Measurements from ENCODE around the gene PDE11A.

The PDE11A gene

GRCh38 chr2:177682836-177683660, 389.5 kb downstream of the PDE11A start:
- no peak for DNase-seq

DNA sequence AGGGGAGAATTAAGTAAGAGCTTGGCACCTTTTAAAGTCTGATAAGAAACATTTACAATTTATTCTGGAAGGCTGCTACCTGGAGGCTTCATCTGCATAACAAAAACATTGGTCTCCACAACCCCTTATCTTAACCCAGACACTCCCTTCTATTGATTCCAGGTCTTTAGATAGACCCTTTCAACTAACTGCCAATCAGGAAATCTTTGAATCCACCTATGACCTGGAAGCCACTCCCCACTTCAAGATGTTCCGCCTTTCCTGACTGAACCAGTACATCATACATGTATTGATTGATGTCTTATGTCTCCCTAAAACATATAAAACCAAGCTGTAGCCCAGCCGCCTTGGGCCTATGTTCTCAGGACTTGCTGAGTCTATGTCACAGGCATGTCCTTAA, 390.6 kb downstream of the PDE11A start:
- DNase-seq: no peak

- DNase-seq: no peak
Measured at GRCh38 chr2:177680866-177681712, 391.5 kb downstream of the PDE11A start.

- DNase-seq: no peak
Measured at GRCh38 chr2:177679611-177680605, 392.7 kb downstream of the PDE11A start.

GRCh38 chr2:177678939-177679338, 393.6 kb downstream of the PDE11A start:
- DNase-seq: no peak

GRCh38 chr2:177676636-177677035, 395.9 kb downstream of the PDE11A start:
- DNase-seq: no peak

DNA sequence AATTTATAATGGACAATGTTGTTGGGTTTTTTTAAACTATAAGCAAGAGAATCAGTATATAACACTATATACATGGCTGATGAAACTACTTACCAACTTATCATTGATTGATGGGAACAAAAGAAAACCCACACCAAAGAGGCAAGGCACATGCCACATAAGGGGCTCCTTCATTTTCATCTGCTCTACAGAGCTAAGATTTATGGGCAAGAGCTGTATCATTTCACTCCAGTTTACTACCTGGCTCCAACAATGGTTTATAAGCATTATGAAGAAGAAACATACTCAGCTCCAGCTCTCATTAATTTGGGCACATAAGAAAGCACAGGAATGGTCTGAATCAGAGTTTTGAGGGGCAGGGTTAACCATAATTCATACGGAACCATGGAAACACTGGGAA, 396.8 kb downstream of the PDE11A start:
- DNase-seq: no peak

DNA sequence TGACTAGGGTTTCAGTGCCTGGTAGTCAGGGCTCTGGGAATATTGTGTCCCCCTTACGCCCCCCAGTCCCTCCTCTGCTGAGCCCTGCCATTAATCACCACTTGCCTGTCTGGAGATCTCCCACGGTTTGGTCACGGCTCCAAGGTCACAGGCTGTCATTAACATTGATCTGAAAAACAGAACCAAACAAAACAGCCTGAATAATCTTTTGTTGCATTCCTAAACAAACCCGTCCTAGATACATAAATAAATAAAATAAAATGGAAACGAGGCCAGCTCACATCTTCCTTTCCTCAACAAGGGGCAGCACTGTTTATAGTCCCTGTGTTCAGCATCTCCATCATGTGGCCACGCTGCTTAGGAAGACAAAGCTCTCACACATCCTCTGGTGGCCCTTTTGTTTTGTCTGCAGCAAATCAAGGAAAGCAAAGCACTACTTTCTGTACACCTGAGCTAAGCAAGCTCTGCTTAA, 397.2 kb downstream of the PDE11A start:
- DNase-seq: no peak

GRCh38 chr2:177673602-177674595, 398.7 kb downstream of the PDE11A start:
- DNase-seq: no peak

GRCh38 chr2:177671662-177672061, 400.9 kb downstream of the PDE11A start:
- no peak for DNase-seq

- DNase-seq: no peak
Measured at GRCh38 chr2:177670791-177671535, 401.6 kb downstream of the PDE11A start.

- DNase-seq: no peak
Measured at GRCh38 chr2:177669625-177670330, 402.8 kb downstream of the PDE11A start.

DNA sequence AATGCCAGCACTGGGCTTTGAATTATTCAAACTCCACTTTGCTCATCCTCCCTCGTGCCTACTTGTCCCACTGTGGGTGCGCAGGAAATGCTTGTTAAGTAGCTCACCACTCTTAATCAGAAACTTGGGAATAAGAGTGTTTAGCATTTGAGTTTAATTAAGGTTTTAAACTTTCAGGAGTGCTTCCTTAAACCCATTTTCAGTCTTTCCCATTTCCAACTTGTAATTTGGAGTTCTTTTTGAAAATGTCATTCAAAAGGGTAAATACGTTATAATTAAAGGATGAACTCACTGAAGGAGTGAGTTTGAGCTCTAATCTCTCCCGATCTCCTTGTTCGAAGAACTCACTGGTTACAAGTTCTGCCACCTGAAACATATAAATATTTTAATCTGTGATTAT, 403.4 kb downstream of the PDE11A start:
- DNase-seq: no peak

DNA sequence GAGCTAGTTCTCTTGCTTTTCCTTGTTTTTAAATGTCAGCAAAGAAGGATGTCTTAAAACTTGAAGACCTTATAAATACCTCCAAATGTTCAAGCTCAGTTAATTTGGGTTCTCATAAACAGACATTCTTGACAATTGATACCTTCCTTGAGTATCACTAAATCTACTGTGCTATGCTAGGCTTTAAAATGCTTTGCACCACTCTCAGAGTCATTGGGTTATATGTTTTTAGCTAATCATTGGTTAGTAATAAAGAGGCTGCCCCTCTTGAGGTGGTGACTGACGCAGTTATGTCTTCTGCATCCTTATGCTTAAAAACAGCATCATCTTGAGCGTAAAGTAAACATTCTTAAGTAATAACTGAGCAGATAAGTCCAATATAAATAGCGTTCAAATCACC, 404.0 kb downstream of the PDE11A start:
- DNase-seq: no peak

DNA sequence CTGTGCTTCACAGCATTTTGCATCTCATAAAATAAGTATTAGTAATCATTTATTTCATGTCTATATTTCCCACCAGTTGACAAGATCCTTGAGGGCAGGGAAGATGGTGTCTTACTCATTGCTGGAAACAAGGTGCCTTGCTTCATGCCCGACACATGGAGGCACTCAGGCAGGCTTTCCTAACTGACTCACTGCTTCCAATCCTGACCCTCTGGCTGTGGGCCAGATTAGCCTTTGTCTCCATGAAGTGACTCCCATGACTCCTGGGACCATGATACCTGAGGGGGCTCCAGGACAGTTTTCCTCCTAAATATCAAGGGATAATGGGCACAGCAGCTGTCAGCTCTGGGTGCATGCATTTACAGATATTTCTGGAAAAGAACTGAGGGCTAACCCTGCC, 405.0 kb downstream of the PDE11A start:
- no peak for DNase-seq

GRCh38 chr2:177666408-177666807, 406.2 kb downstream of the PDE11A start:
- DNase-seq: no peak

GRCh38 chr2:177665948-177666347, 406.6 kb downstream of the PDE11A start:
- DNase-seq: no peak

- no peak for DNase-seq
Measured at GRCh38 chr2:177665328-177665727, 407.2 kb downstream of the PDE11A start.

DNA sequence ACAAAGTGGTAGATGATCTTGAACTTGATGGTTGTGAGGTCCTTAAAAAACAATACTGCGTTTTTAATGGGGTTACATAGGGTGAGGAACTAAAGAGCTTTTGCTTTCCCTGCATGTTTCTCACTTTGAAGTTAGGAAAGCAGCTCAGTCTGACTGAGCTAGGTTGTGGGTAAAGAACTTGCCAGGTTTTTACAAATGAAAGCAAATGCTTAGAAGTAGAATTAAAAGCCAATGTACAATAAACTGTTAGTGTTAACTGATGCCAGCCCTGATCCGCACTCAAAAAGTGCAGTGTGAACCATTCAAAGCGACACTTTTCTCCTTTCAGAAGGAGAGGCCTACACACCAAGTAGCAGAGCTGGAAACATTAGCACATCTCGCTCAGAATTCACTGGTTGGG, 409.7 kb downstream of the PDE11A start:
- DNase-seq: no peak

- DNase-seq: no peak
Measured at GRCh38 chr2:177660742-177661141, 411.8 kb downstream of the PDE11A start.
